ENCODE measurements around the gene LTBP1. TPM values are rescaled to one million over a fixed set of nuclear protein-coding genes. Genes with fewer than 3 reads are reported as not detected.
"Not testable (repeated sequence)": the region's sequence is repeated elsewhere in the genome, so short reads cannot be mapped to it uniquely, and the experiment has no call there.

The LTBP1 gene
- total RNA-seq, 2 experiments from 2014 or later = 0.14 to 0.31 TPM

GRCh38 chr2:33142810-33143209 lies 196.1 kb downstream of the LTBP1 start:
- peaks cover 21% of the 10 kb centered on the region for H3K27me3 Mint-ChIP-seq
- H3K27ac Mint-ChIP-seq = no peak overlapping the region
- no peaks in the 10 kb centered on the region for H3K4me1 Mint-ChIP-seq
- H3K4me3 Mint-ChIP-seq = no peak overlapping the region
- H3K9me3 Mint-ChIP-seq = no peaks in the 10 kb centered on the region
- no peak for DNase-seq
- H3K36me3 Mint-ChIP-seq = no peaks in the 10 kb centered on the region

GRCh38 chr2:33144243-33144642 lies 197.5 kb downstream of the LTBP1 start:
- DNase-seq = no peak
- no peaks in the 10 kb centered on the region for H3K4me1 Mint-ChIP-seq
- no peak overlapping the region for H3K4me3 Mint-ChIP-seq
- no peaks in the 10 kb centered on the region for H3K9me3 Mint-ChIP-seq
- no peak overlapping the region for H3K27ac Mint-ChIP-seq
- no peaks in the 10 kb centered on the region for H3K36me3 Mint-ChIP-seq
- H3K27me3 Mint-ChIP-seq = peaks cover 23% of the 10 kb centered on the region

GRCh38 chr2:33145459-33145858 lies 198.7 kb downstream of the LTBP1 start:
- H3K9me3 Mint-ChIP-seq = no peaks in the 10 kb centered on the region
- peaks cover 25% of the 10 kb centered on the region for H3K27me3 Mint-ChIP-seq
- H3K4me3 Mint-ChIP-seq = no peak overlapping the region
- no peaks in the 10 kb centered on the region for H3K36me3 Mint-ChIP-seq
- DNase-seq = no peak
- no peak overlapping the region for H3K27ac Mint-ChIP-seq
- no peaks in the 10 kb centered on the region for H3K4me1 Mint-ChIP-seq

- H3K4me3 Mint-ChIP-seq = no peak overlapping the region
- no peak overlapping the region for H3K27ac Mint-ChIP-seq
- H3K4me1 Mint-ChIP-seq = no peaks in the 10 kb centered on the region
- H3K36me3 Mint-ChIP-seq = no peaks in the 10 kb centered on the region
- DNase-seq = no peak
- H3K9me3 Mint-ChIP-seq = no peaks in the 10 kb centered on the region
- H3K27me3 Mint-ChIP-seq = peaks cover 25% of the 10 kb centered on the region
Observed at GRCh38 chr2:33146102-33146501, 199.3 kb downstream of the LTBP1 start.

GRCh38 chr2:33153008-33153407 lies 206.3 kb downstream of the LTBP1 start:
- Mint-ChIP-seq H3K4me1 (no peaks in the 10 kb centered on the region), H3K27ac (no peak overlapping the region), H3K9me3 (no peaks in the 10 kb centered on the region), H3K27me3 (peaks cover 7% of the 10 kb centered on the region), H3K4me3 (no peak overlapping the region), H3K36me3 (no peaks in the 10 kb centered on the region)
- no peak for DNase-seq

GRCh38 chr2:33158482-33159003 lies 211.8 kb downstream of the LTBP1 start:
- Mint-ChIP-seq H3K27me3 (no peaks in the 10 kb centered on the region), H3K9me3 (no peaks in the 10 kb centered on the region), H3K4me1 (no peaks in the 10 kb centered on the region), H3K27ac (no peak overlapping the region), H3K4me3 (no peak overlapping the region), H3K36me3 (no peaks in the 10 kb centered on the region)
- no peak for DNase-seq

GRCh38 chr2:33160191-33160590 lies 213.4 kb downstream of the LTBP1 start:
- Mint-ChIP-seq H3K4me3 (no peak overlapping the region), H3K9me3 (no peaks in the 10 kb centered on the region), H3K27ac (no peak overlapping the region), H3K36me3 (no peaks in the 10 kb centered on the region), H3K4me1 (no peaks in the 10 kb centered on the region), H3K27me3 (peaks cover 3% of the 10 kb centered on the region)
- DNase-seq = no peak

- H3K36me3 Mint-ChIP-seq = no peaks in the 10 kb centered on the region
- H3K4me1 Mint-ChIP-seq = no peaks in the 10 kb centered on the region
- no peak overlapping the region for H3K4me3 Mint-ChIP-seq
- H3K27ac Mint-ChIP-seq = no peak overlapping the region
- peaks cover 3% of the 10 kb centered on the region for H3K27me3 Mint-ChIP-seq
- H3K9me3 Mint-ChIP-seq = no peaks in the 10 kb centered on the region
- DNase-seq = no peak
Observed at GRCh38 chr2:33166287-33166881, 219.6 kb downstream of the LTBP1 start.

GRCh38 chr2:33167622-33168245 lies 221.0 kb downstream of the LTBP1 start:
- no peaks in the 10 kb centered on the region for H3K4me1 Mint-ChIP-seq
- H3K36me3 Mint-ChIP-seq = no peaks in the 10 kb centered on the region
- peaks cover 1% of the 10 kb centered on the region for H3K9me3 Mint-ChIP-seq
- no peak for DNase-seq
- H3K27ac Mint-ChIP-seq = no peak overlapping the region
- no peak overlapping the region for H3K4me3 Mint-ChIP-seq
- peaks cover 3% of the 10 kb centered on the region for H3K27me3 Mint-ChIP-seq

GRCh38 chr2:33168425-33168824 lies 221.7 kb downstream of the LTBP1 start:
- Mint-ChIP-seq H3K4me1 (no peaks in the 10 kb centered on the region), H3K9me3 (peaks cover 1% of the 10 kb centered on the region), H3K27me3 (peaks cover 3% of the 10 kb centered on the region), H3K36me3 (no peaks in the 10 kb centered on the region), H3K27ac (no peak overlapping the region), H3K4me3 (no peak overlapping the region)
- DNase-seq = no peak

- no peaks in the 10 kb centered on the region for H3K36me3 Mint-ChIP-seq
- no peak overlapping the region for H3K4me3 Mint-ChIP-seq
- H3K9me3 Mint-ChIP-seq = peaks cover 1% of the 10 kb centered on the region
- no peak for DNase-seq
- H3K4me1 Mint-ChIP-seq = no peaks in the 10 kb centered on the region
- H3K27me3 Mint-ChIP-seq = peaks cover 3% of the 10 kb centered on the region
- no peak overlapping the region for H3K27ac Mint-ChIP-seq
Observed at GRCh38 chr2:33168922-33169321, 222.2 kb downstream of the LTBP1 start.

- not testable (repeated sequence) for H3K27me3 Mint-ChIP-seq, H3K4me3 Mint-ChIP-seq, H3K27ac Mint-ChIP-seq, DNase-seq, H3K36me3 Mint-ChIP-seq, H3K4me1 Mint-ChIP-seq, H3K9me3 Mint-ChIP-seq
Observed at GRCh38 chr2:33170251-33170650, 223.5 kb downstream of the LTBP1 start.

- H3K9me3 Mint-ChIP-seq = no peaks in the 10 kb centered on the region
- no peaks in the 10 kb centered on the region for H3K4me1 Mint-ChIP-seq
- no peak overlapping the region for H3K27ac Mint-ChIP-seq
- no peaks in the 10 kb centered on the region for H3K36me3 Mint-ChIP-seq
- no peak overlapping the region for H3K4me3 Mint-ChIP-seq
- no peak for DNase-seq
- H3K27me3 Mint-ChIP-seq = no peaks in the 10 kb centered on the region
Observed at GRCh38 chr2:33177627-33178026, 230.9 kb downstream of the LTBP1 start.

GRCh38 chr2:33178209-33178608 lies 231.5 kb downstream of the LTBP1 start:
- Mint-ChIP-seq H3K27ac (no peak overlapping the region), H3K36me3 (no peaks in the 10 kb centered on the region), H3K4me3 (no peak overlapping the region)

GRCh38 chr2:33180915-33181314 lies 234.2 kb downstream of the LTBP1 start:
- no peak for DNase-seq
- Mint-ChIP-seq H3K4me3 (no peak overlapping the region), H3K9me3 (no peaks in the 10 kb centered on the region), H3K36me3 (no peaks in the 10 kb centered on the region), H3K27me3 (no peaks in the 10 kb centered on the region), H3K27ac (no peak overlapping the region), H3K4me1 (no peaks in the 10 kb centered on the region)

More at GRCh38 chr2:33178209-33178608, 231.5 kb downstream of the LTBP1 start:
- no peaks in the 10 kb centered on the region for H3K9me3 Mint-ChIP-seq
- no peaks in the 10 kb centered on the region for H3K4me1 Mint-ChIP-seq
- DNase-seq = no peak
- no peaks in the 10 kb centered on the region for H3K27me3 Mint-ChIP-seq

- DNase-seq = no peak
- H3K27me3 Mint-ChIP-seq = no peaks in the 10 kb centered on the region
- H3K27ac Mint-ChIP-seq = no peak overlapping the region
- H3K9me3 Mint-ChIP-seq = no peaks in the 10 kb centered on the region
- H3K4me1 Mint-ChIP-seq = no peaks in the 10 kb centered on the region
- H3K36me3 Mint-ChIP-seq = no peaks in the 10 kb centered on the region
- H3K4me3 Mint-ChIP-seq = no peak overlapping the region
Observed at GRCh38 chr2:33181466-33181865, 234.7 kb downstream of the LTBP1 start.
